Measurements from ENCODE around the gene OPN1MW. TPM values are rescaled to one million over a fixed set of nuclear protein-coding genes. Genes with fewer than 3 reads are reported as not detected.
A peak's percentile ranks its signal among the peaks of the same experiment; 100 is the strongest.
"Not testable (repeated sequence)": the region's sequence is repeated elsewhere in the genome, so short reads cannot be mapped to it uniquely, and the experiment has no call there.

Gene OPN1MW
- total RNA-seq = not detected

- H3K4me3 ChIP-seq; DNase-seq; H3K27me3 ChIP-seq; H3K9me3 ChIP-seq; intact Hi-C loops (cut with DNase I); H3K36me3 ChIP-seq (replicated peaks in 1 of 2; ENCODE audit: insufficient read depth in 1 of 2, low read depth in 2 of 2); H3K4me1 ChIP-seq; H3K27ac ChIP-seq; ATAC-seq: not testable (repeated sequence)
- no CpG with 5 or more reads among the region's 14 CpGs for WGBS, 2 donors
Measured at GRCh38 chrX:154182296-154182695, at the start of gene OPN1MW. OPN1MW (plus strand) TSS chrX:154182596; CDS start chrX:154182678, 82 bp downstream.

GRCh38 chrX:154135458-154136229 lies 46.8 kb upstream of the OPN1MW start:
- H3K27ac ChIP-seq = no peak overlapping the region
- no peaks in the 10 kb centered on the region for H3K9me3 ChIP-seq
- intact Hi-C loops (cut with DNase I) = no loop called here
- DNase-seq = no peak
- no peak overlapping the region for H3K4me3 ChIP-seq
- peaks cover 10% of the 10 kb centered on the region for H3K4me1 ChIP-seq
- H3K27me3 ChIP-seq = no peaks in the 10 kb centered on the region
- 65 to 68% methylated on average over 5 to 7 of the region's 7 CpGs for WGBS, 2 donors
- TF ChIP-seq CTCF (IDR thresholded peaks at IDR 0.05) (no peak), POLR2A (IDR thresholded peaks at IDR 0.05) (no peak)
- no peak for ATAC-seq
- no peaks in the 10 kb centered on the region for H3K36me3 ChIP-seq (replicated peaks in 1 of 2; ENCODE audit: insufficient read depth in 1 of 2, low read depth in 2 of 2)

- TF ChIP-seq CTCF (IDR thresholded peaks at IDR 0.05) (peak; percentile 55 to 64 (median 61)), POLR2A (IDR thresholded peaks at IDR 0.05) (no peak)
- ATAC-seq (peak; percentile 80), DNase-seq (peak; percentile 33 to 72 (median 67))
- no peaks in the 10 kb centered on the region for H3K36me3 ChIP-seq (replicated peaks in 1 of 2; ENCODE audit: insufficient read depth in 1 of 2, low read depth in 2 of 2)
- H3K27ac ChIP-seq = peak overlapping the region in 2 of 4 donors; percentile 15 to 41
- no peak overlapping the region for H3K4me3 ChIP-seq
- intact Hi-C loops (cut with DNase I) = no loop called here
- H3K4me1 ChIP-seq = peaks cover 10% of the 10 kb centered on the region
- 8% methylated on average over 2 to 30 of the region's 44 CpGs for WGBS, 2 donors
- H3K27me3 ChIP-seq = no peaks in the 10 kb centered on the region
- H3K9me3 ChIP-seq = no peaks in the 10 kb centered on the region
Measured at GRCh38 chrX:154136627-154137161, 45.7 kb upstream of the OPN1MW start.

GRCh38 chrX:154138857-154139256 lies 43.5 kb upstream of the OPN1MW start:
- TF ChIP-seq POLR2A (IDR thresholded peaks at IDR 0.05) (no peak), CTCF (IDR thresholded peaks at IDR 0.05) (no peak)
- peaks cover 5% of the 10 kb centered on the region for H3K4me1 ChIP-seq
- H3K36me3 ChIP-seq (replicated peaks in 1 of 2; ENCODE audit: insufficient read depth in 1 of 2, low read depth in 2 of 2) = no peaks in the 10 kb centered on the region
- WGBS, 2 donors = 83 to 85% methylated on average over 6 to 10 of the region's 10 CpGs
- intact Hi-C loops (cut with DNase I) = no loop called here
- no peak overlapping the region for H3K27ac ChIP-seq
- H3K27me3 ChIP-seq = no peaks in the 10 kb centered on the region
- DNase-seq = no peak
- no peak overlapping the region for H3K4me3 ChIP-seq
- no peaks in the 10 kb centered on the region for H3K9me3 ChIP-seq
- ATAC-seq = no peak

GRCh38 chrX:154140206-154140605 lies 42.2 kb upstream of the OPN1MW start:
- H3K9me3 ChIP-seq = no peaks in the 10 kb centered on the region
- H3K36me3 ChIP-seq (replicated peaks in 1 of 2; ENCODE audit: insufficient read depth in 1 of 2, low read depth in 2 of 2) = no peaks in the 10 kb centered on the region
- intact Hi-C loops (cut with DNase I) = no loop called here
- DNase-seq (no peak), ATAC-seq (no peak)
- 81 to 86% methylated on average over 4 to 7 of the region's 12 CpGs for WGBS, 2 donors
- no peak overlapping the region for H3K4me3 ChIP-seq
- no peak overlapping the region for H3K27ac ChIP-seq
- TF ChIP-seq CTCF (IDR thresholded peaks at IDR 0.05) (no peak), POLR2A (IDR thresholded peaks at IDR 0.05) (no peak)
- no peaks in the 10 kb centered on the region for H3K27me3 ChIP-seq
- peaks cover 5% of the 10 kb centered on the region for H3K4me1 ChIP-seq

All from body of pancreas (tissue), 4 donors.